Trophoblast cell (in vitro differentiated cells and primary cell): Measurements from ENCODE around the gene EARS2.

Source experiments
- DNase-seq, 2 donors: peaks; one replicate each; pipeline ENCODE4 v3.0.0-alpha.2; 2016
- H2AFZ ChIP-seq: 2 replicates; pipeline ENCODE4 v1.6.1; 2013; ENCODE audit warnings: low read length, moderate library complexity, mild to moderate bottlenecking; ENCODE audit not compliant: insufficient read depth, poor library complexity
- H2AK5ac ChIP-seq: 2 replicates; pipeline ENCODE4 v1.6.1; 2013; ENCODE audit warnings: mild to moderate bottlenecking, low read length
- H2BK120ac ChIP-seq: 2 replicates; pipeline ENCODE4 v1.6.1; 2013; ENCODE audit warnings: low read length, mild to moderate bottlenecking, moderate library complexity; ENCODE audit not compliant: insufficient read depth, poor library complexity
- H2BK12ac ChIP-seq: 2 replicates; pipeline ENCODE4 v1.6.1; 2013; ENCODE audit warnings: mild to moderate bottlenecking, low read length, moderate library complexity
- H2BK5ac ChIP-seq: 2 replicates; pipeline ENCODE4 v1.6.1; 2013; ENCODE audit warnings: low read length, low read depth, moderate library complexity, mild to moderate bottlenecking; ENCODE audit not compliant: poor library complexity
- H3K14ac ChIP-seq: 2 replicates; pipeline ENCODE4 v1.6.1; 2013; ENCODE audit warnings: mild to moderate bottlenecking, low read length
- H3K18ac ChIP-seq: 2 replicates; pipeline ENCODE4 v1.6.1; 2013; ENCODE audit warnings: mild to moderate bottlenecking, low read length
- H3K23ac ChIP-seq: 2 replicates; pipeline ENCODE4 v1.6.1; 2013; ENCODE audit warnings: low read length
- H3K27ac ChIP-seq: 2 replicates; pipeline ENCODE4 v1.5.1; 2013; ENCODE audit warnings: low read depth, mild to moderate bottlenecking, inconsistent platforms, low read length, moderate library complexity
- H3K27me3 ChIP-seq: 2 replicates; pipeline ENCODE4 v1.6.1; 2013; ENCODE audit warnings: inconsistent platforms, mild to moderate bottlenecking, low read length, moderate library complexity; ENCODE audit not compliant: insufficient read depth
- H3K36me3 ChIP-seq, 2 experiments: 1 replicate in 1 of 2; 2 replicates in 1 of 2; pipeline ENCODE4 v1.6.1; 2013; ENCODE audit warnings: low read length in 2 of 2, mild to moderate bottlenecking in 2 of 2, moderate library complexity in 1 of 2; ENCODE audit not compliant: insufficient read depth in 2 of 2, control insufficient read depth in 1 of 2
- H3K4ac ChIP-seq: 2 replicates; pipeline ENCODE4 v1.6.1; 2013; ENCODE audit warnings: low read depth, mild to moderate bottlenecking, low read length, moderate library complexity
- H3K4me1 ChIP-seq, 2 experiments: 1 replicate in 1 of 2; 2 replicates in 1 of 2; pipeline ENCODE4 v1.6.1; 2013; ENCODE audit warnings: low read length in 2 of 2, mild to moderate bottlenecking in 2 of 2, moderate library complexity in 1 of 2; ENCODE audit not compliant: insufficient read depth in 2 of 2, control insufficient read depth in 1 of 2
- H3K4me2 ChIP-seq: 2 replicates; pipeline ENCODE4 v1.6.1; 2013; ENCODE audit warnings: inconsistent platforms, mild to moderate bottlenecking, low read length, moderate library complexity
- H3K4me3 ChIP-seq: 2 replicates; pipeline ENCODE4 v1.5.1; 2013; ENCODE audit warnings: mild to moderate bottlenecking, low read depth, low read length, inconsistent platforms
- H3K79me1 ChIP-seq: one replicate; pipeline ENCODE4 v1.6.1; 2013; ENCODE audit warnings: low read length
- H3K79me2 ChIP-seq: 2 replicates; pipeline ENCODE4 v1.6.1; 2013; ENCODE audit warnings: low read length, mild to moderate bottlenecking; ENCODE audit not compliant: control insufficient read depth, insufficient read depth, poor library complexity
- H3K9ac ChIP-seq: 2 replicates; pipeline ENCODE4 v1.6.1; 2013; ENCODE audit warnings: mild to moderate bottlenecking, low read length
- H3K9me3 ChIP-seq: 2 replicates; pipeline ENCODE4 v1.6.1; 2013; ENCODE audit warnings: low read depth, mild to moderate bottlenecking, control low read depth, inconsistent platforms, low read length; ENCODE audit not compliant: insufficient read depth
- H4K12ac ChIP-seq: 2 replicates; pipeline ENCODE4 v1.6.1; 2013; ENCODE audit warnings: low read depth, mild to moderate bottlenecking, low read length, moderate library complexity
- H4K8ac ChIP-seq: 2 replicates; pipeline ENCODE4 v1.6.1; 2013; ENCODE audit warnings: low read depth, mild to moderate bottlenecking, low read length, moderate library complexity
- H4K91ac ChIP-seq: one replicate; pipeline ENCODE4 v1.6.1; 2013; ENCODE audit warnings: low read depth, mild to moderate bottlenecking, low read length, moderate library complexity
- WGBS: extraction: QIAGEN DNeasy Blood & Tissue Kit; methylation state at CpG from one replicate; pipeline ENCODE4 v1.1.7; 2013; ENCODE audit warnings: missing lambda C conversion rate; ENCODE audit not compliant: insufficient read length, insufficient coverage; ENCODE audit errors: extremely low coverage; 5-methylcytosine and 5-hydroxymethylcytosine counted together

The EARS2 gene

GRCh38 chr16:23567602-23568001, 10.5 kb upstream of the EARS2 start:
- no peak overlapping the region for H2BK120ac ChIP-seq
- H3K23ac ChIP-seq: no peak overlapping the region
- H3K14ac ChIP-seq: no peak overlapping the region
- no peaks in the 10 kb centered on the region for H3K79me1 ChIP-seq
- no peak overlapping the region for H3K18ac ChIP-seq
- H3K79me2 ChIP-seq: no peaks in the 10 kb centered on the region
- H3K4me3 ChIP-seq: no peak overlapping the region
- H4K91ac ChIP-seq: no peak overlapping the region
- no peak overlapping the region for H2AFZ ChIP-seq
- H2AK5ac ChIP-seq: no peak overlapping the region
- no peak overlapping the region for H3K9ac ChIP-seq
- H3K36me3 ChIP-seq: peaks cover 60 to 78% of the 10 kb centered on the region in 2 experiments
- no peak overlapping the region for H2BK12ac ChIP-seq
- no peak for DNase-seq
- H3K4ac ChIP-seq: no peak overlapping the region
- no peak overlapping the region for H4K8ac ChIP-seq
- no peaks in the 10 kb centered on the region for H3K4me1 ChIP-seq
- no peaks in the 10 kb centered on the region for H3K9me3 ChIP-seq
- no peak overlapping the region for H2BK5ac ChIP-seq
- H3K27ac ChIP-seq: no peak overlapping the region
- no peak overlapping the region for H3K4me2 ChIP-seq
- H4K12ac ChIP-seq: no peak overlapping the region
- H3K27me3 ChIP-seq: no peaks in the 10 kb centered on the region
- WGBS: no CpG with 5 or more reads among the region's 3 CpGs

- no peaks in the 10 kb centered on the region for H3K27me3 ChIP-seq
- H3K27ac ChIP-seq: no peak overlapping the region
- no peak overlapping the region for H3K4me3 ChIP-seq
- no CpG with 5 or more reads among the region's 8 CpGs for WGBS
- no peak overlapping the region for H3K4ac ChIP-seq
- no peak for DNase-seq
- no peak overlapping the region for H4K91ac ChIP-seq
- no peaks in the 10 kb centered on the region for H3K79me2 ChIP-seq
- H3K4me2 ChIP-seq: no peak overlapping the region
- H3K9me3 ChIP-seq: no peaks in the 10 kb centered on the region
- H3K36me3 ChIP-seq: peaks cover 60 to 79% of the 10 kb centered on the region in 2 experiments
- no peak overlapping the region for H3K14ac ChIP-seq
- H3K18ac ChIP-seq: peak overlapping the region; percentile 51
- no peak overlapping the region for H4K8ac ChIP-seq
- H4K12ac ChIP-seq: no peak overlapping the region
- H3K4me1 ChIP-seq: no peaks in the 10 kb centered on the region
- no peak overlapping the region for H2BK120ac ChIP-seq
- H2BK12ac ChIP-seq: no peak overlapping the region
- H3K9ac ChIP-seq: no peak overlapping the region
- H2AFZ ChIP-seq: no peak overlapping the region
- H2BK5ac ChIP-seq: no peak overlapping the region
- H3K79me1 ChIP-seq: no peaks in the 10 kb centered on the region
- H2AK5ac ChIP-seq: no peak overlapping the region
- H3K23ac ChIP-seq: no peak overlapping the region
Observed at GRCh38 chr16:23566724-23567123, 9.6 kb upstream of the EARS2 start.

- no peak overlapping the region for H3K23ac ChIP-seq
- no peak overlapping the region for H2AFZ ChIP-seq
- peak overlapping the region; percentile 31 for H4K12ac ChIP-seq
- no peaks in the 10 kb centered on the region for H3K4me1 ChIP-seq
- no peak overlapping the region for H2BK5ac ChIP-seq
- H3K4me3 ChIP-seq: no peak overlapping the region
- no peaks in the 10 kb centered on the region for H3K27me3 ChIP-seq
- H2AK5ac ChIP-seq: no peak overlapping the region
- H3K4me2 ChIP-seq: no peak overlapping the region
- no peak overlapping the region for H3K4ac ChIP-seq
- H2BK12ac ChIP-seq: no peak overlapping the region
- H3K18ac ChIP-seq: no peak overlapping the region
- H3K79me1 ChIP-seq: no peaks in the 10 kb centered on the region
- H4K91ac ChIP-seq: no peak overlapping the region
- H3K27ac ChIP-seq: no peak overlapping the region
- H3K79me2 ChIP-seq: no peaks in the 10 kb centered on the region
- no peak for DNase-seq
- no peak overlapping the region for H4K8ac ChIP-seq
- no peak overlapping the region for H3K9ac ChIP-seq
- no peaks in the 10 kb centered on the region for H3K9me3 ChIP-seq
- no peak overlapping the region for H3K14ac ChIP-seq
- WGBS: no CpG with 5 or more reads among the region's 9 CpGs
- no peak overlapping the region for H2BK120ac ChIP-seq
- H3K36me3 ChIP-seq: peaks cover 52 to 76% of the 10 kb centered on the region in 2 experiments
Observed at GRCh38 chr16:23564575-23565363, 7.6 kb upstream of the EARS2 start.

GRCh38 chr16:23563186-23563585, 6.0 kb upstream of the EARS2 start:
- Histone ChIP-seq H3K4me3 (no peak overlapping the region), H3K79me2 (peaks cover under 1% of the 10 kb centered on the region), H3K4me2 (no peak overlapping the region), H3K4me1 (no peaks in the 10 kb centered on the region), H2BK5ac (no peak overlapping the region), H3K4ac (no peak overlapping the region), H3K27ac (no peak overlapping the region), H3K9me3 (no peaks in the 10 kb centered on the region), H4K91ac (no peak overlapping the region), H3K18ac (no peak overlapping the region), H3K14ac (no peak overlapping the region), H3K27me3 (no peaks in the 10 kb centered on the region), H3K79me1 (no peaks in the 10 kb centered on the region), H2AFZ (no peak overlapping the region), H2BK120ac (no peak overlapping the region), H2AK5ac (no peak overlapping the region), H3K36me3 (peaks cover 52 to 75% of the 10 kb centered on the region in 2 experiments), H2BK12ac (no peak overlapping the region), H4K8ac (no peak overlapping the region), H3K9ac (no peak overlapping the region), H4K12ac (no peak overlapping the region), H3K23ac (no peak overlapping the region)
- no CpG with 5 or more reads among the region's 6 CpGs for WGBS
- no peak for DNase-seq
